Activated CD4-positive, alpha-beta T cell treated with anti-CD3 and anti-CD28 coated beads for 4 hours (primary cell): ENCODE measurements around the gene HOXB4.

ENCODE experiments used
- DNase-seq, 2 donors: peaks; one replicate each; pipeline ENCODE4 v3.0.0-alpha.2; 2020

HOXB4 gene

DNA sequence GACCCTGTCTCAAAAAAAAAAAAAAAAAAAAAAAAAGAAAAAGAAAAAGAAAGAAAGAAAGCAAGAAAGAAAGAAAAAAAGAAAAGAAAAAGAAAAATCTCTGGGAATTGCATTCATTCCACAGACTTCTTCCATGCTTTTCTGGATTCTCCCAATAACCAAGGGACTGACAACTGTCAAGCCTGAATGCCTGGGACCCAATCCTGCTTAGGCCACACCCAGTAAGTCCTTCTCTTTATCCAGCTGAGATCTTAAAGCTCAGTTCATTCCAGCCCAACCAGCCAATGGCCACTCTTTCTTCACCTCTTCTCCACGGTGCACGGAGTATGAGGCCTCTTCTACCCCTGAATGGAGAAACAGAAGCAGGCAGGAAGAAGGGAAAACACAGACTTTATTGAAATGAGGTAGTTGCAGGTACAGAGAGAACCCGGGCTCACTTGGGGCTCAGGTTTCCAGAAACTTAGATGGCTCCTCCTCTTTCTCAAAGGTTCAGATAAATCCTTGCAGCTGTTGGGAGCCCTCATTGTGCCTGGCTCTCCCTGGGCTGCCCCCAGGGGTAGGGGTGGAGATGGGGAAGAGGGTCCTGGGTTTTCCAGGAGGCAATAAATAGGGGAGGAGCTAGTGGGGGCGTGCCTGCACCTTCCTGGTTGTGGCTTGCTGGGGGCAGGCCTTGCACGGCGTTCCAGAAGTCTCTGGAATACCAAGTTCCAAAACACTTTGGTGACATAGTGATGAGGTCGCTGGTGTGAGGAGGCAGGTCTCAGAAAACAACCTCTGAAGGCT is 49.8 kb downstream of the HOXB4 start:
- DNase-seq = no peak

DNA sequence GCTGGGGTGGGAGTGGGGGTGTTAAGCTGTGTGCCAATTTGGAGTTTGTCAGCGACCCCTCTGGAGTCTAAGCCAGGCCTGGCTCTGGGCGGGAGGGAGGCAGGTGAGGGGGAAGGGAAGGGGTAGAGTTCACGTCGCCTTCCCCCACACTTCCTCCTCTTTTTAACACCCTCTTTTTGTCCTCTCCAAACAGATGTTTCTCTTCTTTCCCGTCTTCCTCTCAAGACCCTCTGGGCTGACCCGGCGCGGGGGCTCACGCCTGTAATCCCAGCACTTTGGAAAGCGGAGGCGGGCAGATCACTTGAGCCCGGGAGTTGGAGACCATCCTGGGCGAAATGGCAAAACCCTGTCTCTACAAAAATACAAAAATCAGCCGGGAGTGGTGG is 50.6 kb downstream of the HOXB4 start:
- no peak for DNase-seq

DNA sequence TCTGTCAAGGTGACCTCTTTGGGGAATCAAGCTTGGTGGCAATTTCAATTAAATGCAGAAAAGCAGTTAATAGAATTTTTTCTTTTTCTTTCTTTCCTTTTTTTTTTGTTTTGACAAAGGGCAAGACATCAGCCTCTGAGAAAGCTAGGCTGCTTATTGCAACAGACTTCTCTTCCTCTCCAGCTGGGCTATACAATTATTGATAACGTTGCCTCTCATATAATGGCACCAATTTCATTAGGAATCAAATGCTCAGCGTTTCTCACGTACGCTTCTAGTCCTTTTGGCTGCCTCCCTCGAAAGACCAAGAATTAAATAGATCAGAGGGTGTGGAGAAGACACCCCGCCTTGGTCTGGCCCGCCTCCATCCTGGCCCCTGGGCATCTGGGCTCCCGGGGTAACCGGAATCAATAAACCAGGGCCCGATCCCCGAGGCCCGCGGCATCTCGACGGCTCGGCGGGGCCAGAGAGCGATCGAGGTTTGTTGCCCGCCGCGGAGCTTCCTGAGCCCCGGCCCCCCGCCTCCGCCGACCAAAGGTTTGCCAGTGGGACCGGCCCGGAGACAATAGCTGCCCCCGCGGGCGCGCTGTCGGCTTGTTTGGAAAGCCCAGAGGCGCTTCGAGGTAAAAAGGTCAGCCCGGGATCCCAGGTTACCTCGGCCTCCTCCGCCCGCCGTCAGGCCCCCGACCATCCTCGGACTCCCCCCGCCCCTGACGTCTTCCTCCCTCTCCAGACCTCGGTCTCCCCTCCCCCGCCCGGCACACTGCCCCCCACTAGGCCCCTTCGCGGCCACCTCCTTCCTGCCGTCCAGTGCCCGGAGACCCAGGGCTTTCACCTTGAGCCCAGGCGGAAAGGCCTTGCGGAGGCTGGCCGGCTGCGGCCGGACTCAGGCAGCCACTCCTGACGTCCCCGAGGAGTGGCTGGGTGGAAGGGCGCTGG is 51.3 kb downstream of the HOXB4 start:
- no peak for DNase-seq
